ENCODE data around the gene RET. TPM values are rescaled to one million over a fixed set of nuclear protein-coding genes. Genes with fewer than 3 reads are reported as not detected.

RET gene
- total RNA-seq, 1 donor from 2014 or later = 1.1 TPM

DNA sequence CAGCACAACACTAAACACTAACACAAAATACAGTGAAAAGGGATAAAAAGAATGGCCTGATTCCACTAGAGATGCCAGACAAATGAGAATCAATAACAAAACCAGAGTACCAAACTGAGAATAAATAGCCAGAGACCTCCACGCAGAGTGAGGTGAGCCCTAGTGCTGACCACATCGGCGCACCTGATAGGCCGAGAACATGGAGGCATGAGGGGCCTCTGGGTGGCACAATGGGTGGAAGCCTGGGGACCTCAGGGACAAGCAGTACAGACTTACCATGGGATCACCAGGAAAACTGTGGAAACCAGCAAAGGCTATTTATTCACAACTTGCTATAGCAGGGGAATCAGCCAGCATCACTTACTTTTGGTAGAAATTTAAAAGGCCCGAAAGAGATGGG is 59.6 kb downstream of the RET start:
- H3K27ac ChIP-seq (ENCODE audit: low read depth, low read length) = no peak overlapping the region

DNA sequence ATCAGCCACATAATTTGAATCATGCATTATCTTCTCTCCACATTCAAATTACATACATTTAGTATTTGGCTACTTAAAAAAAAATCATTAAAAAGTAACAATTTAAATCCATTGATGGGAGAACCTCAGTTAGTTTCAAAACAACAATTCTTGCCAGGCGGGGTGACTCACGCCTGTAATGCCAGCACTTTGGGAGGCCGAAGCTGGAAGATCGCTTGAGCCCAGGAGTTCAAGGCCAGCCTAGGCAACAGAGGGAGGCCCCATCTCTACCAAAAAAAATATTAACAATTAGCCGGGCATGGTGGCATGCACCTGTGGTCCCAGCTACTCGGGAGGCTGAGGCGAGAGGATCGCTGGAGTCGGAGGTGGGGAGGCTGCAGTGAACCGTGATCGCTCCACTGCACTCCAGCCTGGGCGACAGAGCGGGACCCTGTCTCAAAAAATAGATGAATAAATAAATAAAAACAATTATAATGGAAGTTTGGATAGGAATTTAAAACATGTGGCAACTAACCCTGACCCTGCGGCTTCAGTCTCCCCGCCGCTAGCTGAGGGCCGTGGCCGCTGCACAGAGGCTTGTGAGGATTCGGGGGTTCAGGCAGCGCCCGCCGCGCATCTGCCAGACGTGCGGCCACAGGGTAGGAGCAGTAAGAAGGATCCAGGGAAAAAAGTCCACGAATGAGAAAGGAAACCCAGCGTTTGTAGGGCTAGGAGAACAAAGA is 60.3 kb downstream of the RET start:
- Histone ChIP-seq H3K4me1 (ENCODE audit: insufficient read depth, low read length) (peaks cover 5% of the 10 kb centered on the region), H3K9ac (ENCODE audit: low read length) (peak overlapping the region; percentile 93), H3K79me2 (ENCODE audit: insufficient read depth, low read length) (peaks cover 40% of the 10 kb centered on the region), H3K9me3 (ENCODE audit: insufficient read depth, low read depth, low read length) (no peaks in the 10 kb centered on the region), H3K27ac (ENCODE audit: low read depth, low read length) (peak overlapping the region; percentile 90), H3K4me3 (ENCODE audit: insufficient read depth, low read depth, low read length) (peak overlapping the region; percentile 99), H3K4me2 (ENCODE audit: low read length) (peak overlapping the region; percentile 94), H3K36me3 (ENCODE audit: insufficient read depth, low read length) (no peaks in the 10 kb centered on the region), H4K20me1 (ENCODE audit: insufficient read depth, low read length) (peaks cover 28% of the 10 kb centered on the region), H3K27me3 (ENCODE audit: insufficient read depth, low read length) (peaks cover 4% of the 10 kb centered on the region), H2AFZ (ENCODE audit: low read depth, low read length) (peak overlapping the region; percentile 88)
- TF ChIP-seq, protein P1, sequence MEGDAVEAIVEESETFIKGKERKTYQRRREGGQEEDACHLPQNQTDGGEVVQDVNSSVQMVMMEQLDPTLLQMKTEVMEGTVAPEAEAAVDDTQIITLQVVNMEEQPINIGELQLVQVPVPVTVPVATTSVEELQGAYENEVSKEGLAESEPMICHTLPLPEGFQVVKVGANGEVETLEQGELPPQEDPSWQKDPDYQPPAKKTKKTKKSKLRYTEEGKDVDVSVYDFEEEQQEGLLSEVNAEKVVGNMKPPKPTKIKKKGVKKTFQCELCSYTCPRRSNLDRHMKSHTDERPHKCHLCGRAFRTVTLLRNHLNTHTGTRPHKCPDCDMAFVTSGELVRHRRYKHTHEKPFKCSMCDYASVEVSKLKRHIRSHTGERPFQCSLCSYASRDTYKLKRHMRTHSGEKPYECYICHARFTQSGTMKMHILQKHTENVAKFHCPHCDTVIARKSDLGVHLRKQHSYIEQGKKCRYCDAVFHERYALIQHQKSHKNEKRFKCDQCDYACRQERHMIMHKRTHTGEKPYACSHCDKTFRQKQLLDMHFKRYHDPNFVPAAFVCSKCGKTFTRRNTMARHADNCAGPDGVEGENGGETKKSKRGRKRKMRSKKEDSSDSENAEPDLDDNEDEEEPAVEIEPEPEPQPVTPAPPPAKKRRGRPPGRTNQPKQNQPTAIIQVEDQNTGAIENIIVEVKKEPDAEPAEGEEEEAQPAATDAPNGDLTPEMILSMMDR (IDR thresholded peaks at IDR 0.05; ENCODE audit: insufficient read depth, low read depth, low read length) = no peak
- TF ChIP-seq EZH2 (IDR thresholded peaks at IDR 0.05; ENCODE audit: insufficient read depth, low read length) = no peak
- Mint-ChIP-seq H3K27me3 (ENCODE audit: low read depth, unreplicated experiment) (no peaks in the 10 kb centered on the region), H3K4me1 (ENCODE audit: low read depth, unreplicated experiment) (peaks cover 19% of the 10 kb centered on the region), H3K27ac (ENCODE audit: unreplicated experiment) (peak overlapping the region; percentile 99), H3K9me3 (ENCODE audit: unreplicated experiment) (no peaks in the 10 kb centered on the region), H3K36me3 (ENCODE audit: low read depth, unreplicated experiment) (peaks cover 5% of the 10 kb centered on the region), H3K4me3 (ENCODE audit: unreplicated experiment) (peak overlapping the region; percentile 98)
- DNase-seq (ENCODE audit: low read depth) (no peak), FAIRE-seq (no peak)

More for the DNA sequence above, 59.6 kb downstream of the RET start:
- Histone ChIP-seq H3K79me2 (ENCODE audit: insufficient read depth, low read length) (peaks cover 34% of the 10 kb centered on the region), H3K4me3 (ENCODE audit: insufficient read depth, low read depth, low read length) (no peak overlapping the region), H3K9me3 (ENCODE audit: insufficient read depth, low read depth, low read length) (no peaks in the 10 kb centered on the region), H3K27me3 (ENCODE audit: insufficient read depth, low read length) (peaks cover 4% of the 10 kb centered on the region), H3K4me1 (ENCODE audit: insufficient read depth, low read length) (peaks cover 5% of the 10 kb centered on the region), H3K4me2 (ENCODE audit: low read length) (peak overlapping the region; percentile 94), H4K20me1 (ENCODE audit: insufficient read depth, low read length) (peaks cover 23% of the 10 kb centered on the region), H3K9ac (ENCODE audit: low read length) (no peak overlapping the region), H3K36me3 (ENCODE audit: insufficient read depth, low read length) (no peaks in the 10 kb centered on the region), H2AFZ (ENCODE audit: low read depth, low read length) (no peak overlapping the region)
- no peak for TF ChIP-seq EZH2 (IDR thresholded peaks at IDR 0.05; ENCODE audit: insufficient read depth, low read length)
- TF ChIP-seq, protein P1 (IDR thresholded peaks at IDR 0.05; ENCODE audit: insufficient read depth, low read depth, low read length) = no peak
- Mint-ChIP-seq H3K27ac (ENCODE audit: unreplicated experiment) (no peak overlapping the region), H3K27me3 (ENCODE audit: low read depth, unreplicated experiment) (no peaks in the 10 kb centered on the region), H3K4me3 (ENCODE audit: unreplicated experiment) (peak overlapping the region; percentile 98), H3K36me3 (ENCODE audit: low read depth, unreplicated experiment) (peaks cover 5% of the 10 kb centered on the region), H3K9me3 (ENCODE audit: unreplicated experiment) (no peaks in the 10 kb centered on the region), H3K4me1 (ENCODE audit: low read depth, unreplicated experiment) (peaks cover 24% of the 10 kb centered on the region)
- DNase-seq (ENCODE audit: low read depth) (no peak), FAIRE-seq (no peak)

DNA sequence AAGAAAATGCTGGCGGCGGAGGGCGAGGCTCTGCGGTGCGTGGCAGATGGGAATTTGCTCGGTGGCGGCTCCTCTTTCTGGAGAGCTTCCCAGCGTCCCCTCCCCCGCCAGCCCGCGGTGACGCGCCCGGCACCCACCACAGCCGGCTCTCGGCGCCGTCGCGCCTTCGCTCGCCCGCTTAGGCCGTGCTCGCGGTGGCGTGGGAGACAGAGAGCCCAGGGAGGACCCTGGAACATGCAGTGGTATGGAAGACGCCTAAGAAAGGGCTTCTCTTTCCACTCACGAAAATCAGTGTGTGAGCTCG is 60.8 kb downstream of the RET start:
- peak overlapping the region; percentile 90 for H3K27ac ChIP-seq (ENCODE audit: low read depth, low read length)
- H3K36me3 ChIP-seq (ENCODE audit: insufficient read depth, low read length) = no peaks in the 10 kb centered on the region
- peak; percentile 61 for DNase-seq (ENCODE audit: low read depth)
- Mint-ChIP-seq H3K9me3 (ENCODE audit: unreplicated experiment) (no peaks in the 10 kb centered on the region), H3K27me3 (ENCODE audit: low read depth, unreplicated experiment) (no peaks in the 10 kb centered on the region), H3K36me3 (ENCODE audit: low read depth, unreplicated experiment) (peaks cover 5% of the 10 kb centered on the region), H3K27ac (ENCODE audit: unreplicated experiment) (peak overlapping the region; percentile 99), H3K4me1 (ENCODE audit: low read depth, unreplicated experiment) (peaks cover 20% of the 10 kb centered on the region), H3K4me3 (ENCODE audit: unreplicated experiment) (peak overlapping the region; percentile 98)
- H3K79me2 ChIP-seq (ENCODE audit: insufficient read depth, low read length) = peaks cover 45% of the 10 kb centered on the region
- H4K20me1 ChIP-seq (ENCODE audit: insufficient read depth, low read length) = peaks cover 33% of the 10 kb centered on the region
- FAIRE-seq = no peak
- peak overlapping the region; percentile 94 for H3K4me2 ChIP-seq (ENCODE audit: low read length)
- peaks cover 4% of the 10 kb centered on the region for H3K27me3 ChIP-seq (ENCODE audit: insufficient read depth, low read length)
- peak overlapping the region; percentile 93 for H3K9ac ChIP-seq (ENCODE audit: low read length)
- no peaks in the 10 kb centered on the region for H3K9me3 ChIP-seq (ENCODE audit: insufficient read depth, low read depth, low read length)
- peaks cover 5% of the 10 kb centered on the region for H3K4me1 ChIP-seq (ENCODE audit: insufficient read depth, low read length)
- H3K4me3 ChIP-seq (ENCODE audit: insufficient read depth, low read depth, low read length) = peak overlapping the region; percentile 99
- TF ChIP-seq, protein P1 (IDR thresholded peaks at IDR 0.05; ENCODE audit: insufficient read depth, low read depth, low read length) = no peak
- no peak for TF ChIP-seq EZH2 (IDR thresholded peaks at IDR 0.05; ENCODE audit: insufficient read depth, low read length)
- H2AFZ ChIP-seq (ENCODE audit: low read depth, low read length) = peak overlapping the region; percentile 88
